HEK293 (cell line): ENCODE data around the gene FBN2.

ENCODE experiments used
- KLF10 ChIP-seq: fragments of 450-650 bp; IDR thresholded peaks from 2 replicates; pipeline ENCODE4 v1.5.1; 2018; ENCODE audit warnings: missing biosample characterization, mild to moderate bottlenecking, missing genetic modification characterization
- SETDB1 ChIP-seq: IDR thresholded peaks from one replicate; pipeline ENCODE4 v1.6.1; 2017; ENCODE audit warnings: mild to moderate bottlenecking, low read length, moderate library complexity, mixed read lengths; ENCODE audit not compliant: insufficient read length
- ZBTB21 ChIP-seq: fragments of 450-650 bp; formaldehyde crosslinking; IDR thresholded peaks from 2 replicates; pipeline ENCODE4 v1.5.1; 2017; ENCODE audit warnings: missing biosample characterization, missing genetic modification characterization
- ZNF202 ChIP-seq: fragments of 450-650 bp; formaldehyde crosslinking; IDR thresholded peaks from 2 replicates; pipeline ENCODE4 v1.5.1; 2016; ENCODE audit warnings: missing biosample characterization, missing genetic modification characterization, borderline replicate concordance
- ZNF274 ChIP-seq, 2 experiments: fragments of 200-500 bp in 1 of 2; fragments of 450-650 bp in 1 of 2; sonication (Bioruptor generic) in 1 of 2; formaldehyde crosslinking in 1 of 2; IDR thresholded peaks; 2 replicates each; pipeline versions ENCODE4 v1.5.1 to v1.6.1; 2014 to 2016; ENCODE audit warnings: borderline replicate concordance in 1 of 2, inconsistent platforms in 1 of 2, low read length in 1 of 2, missing biosample characterization in 1 of 2, missing genetic modification characterization in 1 of 2
- ZNF473 ChIP-seq: fragments of 450-650 bp; formaldehyde crosslinking; IDR thresholded peaks from 2 replicates; pipeline ENCODE4 v1.5.1; 2017; ENCODE audit warnings: missing biosample characterization, missing genetic modification characterization
- ZNF626 ChIP-seq: fragments of 450-650 bp; sonication (Bioruptor Pico); formaldehyde crosslinking; IDR thresholded peaks from 2 replicates; pipeline ENCODE4 v1.5.1; 2018; ENCODE audit warnings: missing biosample characterization, missing genetic modification characterization, inconsistent platforms
- ZNF768 ChIP-seq: fragments of 450-650 bp; formaldehyde crosslinking; IDR thresholded peaks from 2 replicates; pipeline ENCODE4 v1.5.1; 2018; ENCODE audit warnings: missing biosample characterization, mild to moderate bottlenecking, missing genetic modification characterization
- TF ChIP-seq, protein P1 (sequence below): fragments of 450-650 bp; formaldehyde crosslinking; IDR thresholded peaks from 2 replicates; pipeline ENCODE4 v1.5.1; 2016; ENCODE audit warnings: missing biosample characterization, missing genetic modification characterization
- TF ChIP-seq, protein P2 (sequence below): fragments of 450-650 bp; formaldehyde crosslinking; IDR thresholded peaks from 2 replicates; pipeline ENCODE4 v1.5.1; 2016; ENCODE audit warnings: missing biosample characterization, missing genetic modification characterization

- TF ChIP-seq, protein P1, sequence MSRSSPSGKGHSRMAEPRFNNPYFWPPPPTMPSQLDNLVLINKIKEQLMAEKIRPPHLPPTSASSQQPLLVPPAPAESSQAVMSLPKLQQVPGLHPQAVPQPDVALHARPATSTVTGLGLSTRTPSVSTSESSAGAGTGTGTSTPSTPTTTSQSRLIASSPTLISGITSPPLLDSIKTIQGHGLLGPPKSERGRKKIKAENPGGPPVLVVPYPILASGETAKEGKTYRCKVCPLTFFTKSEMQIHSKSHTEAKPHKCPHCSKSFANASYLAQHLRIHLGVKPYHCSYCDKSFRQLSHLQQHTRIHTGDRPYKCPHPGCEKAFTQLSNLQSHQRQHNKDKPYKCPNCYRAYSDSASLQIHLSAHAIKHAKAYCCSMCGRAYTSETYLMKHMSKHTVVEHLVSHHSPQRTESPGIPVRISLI: no peak
- TF ChIP-seq, protein P2, sequence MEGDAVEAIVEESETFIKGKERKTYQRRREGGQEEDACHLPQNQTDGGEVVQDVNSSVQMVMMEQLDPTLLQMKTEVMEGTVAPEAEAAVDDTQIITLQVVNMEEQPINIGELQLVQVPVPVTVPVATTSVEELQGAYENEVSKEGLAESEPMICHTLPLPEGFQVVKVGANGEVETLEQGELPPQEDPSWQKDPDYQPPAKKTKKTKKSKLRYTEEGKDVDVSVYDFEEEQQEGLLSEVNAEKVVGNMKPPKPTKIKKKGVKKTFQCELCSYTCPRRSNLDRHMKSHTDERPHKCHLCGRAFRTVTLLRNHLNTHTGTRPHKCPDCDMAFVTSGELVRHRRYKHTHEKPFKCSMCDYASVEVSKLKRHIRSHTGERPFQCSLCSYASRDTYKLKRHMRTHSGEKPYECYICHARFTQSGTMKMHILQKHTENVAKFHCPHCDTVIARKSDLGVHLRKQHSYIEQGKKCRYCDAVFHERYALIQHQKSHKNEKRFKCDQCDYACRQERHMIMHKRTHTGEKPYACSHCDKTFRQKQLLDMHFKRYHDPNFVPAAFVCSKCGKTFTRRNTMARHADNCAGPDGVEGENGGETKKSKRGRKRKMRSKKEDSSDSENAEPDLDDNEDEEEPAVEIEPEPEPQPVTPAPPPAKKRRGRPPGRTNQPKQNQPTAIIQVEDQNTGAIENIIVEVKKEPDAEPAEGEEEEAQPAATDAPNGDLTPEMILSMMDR (tag by site-specific recombination): no peak
- no peak for TF ChIP-seq SETDB1
- no peak for TF ChIP-seq KLF10 (tag by site-specific recombination)
- TF ChIP-seq ZBTB21 (tag by site-specific recombination): peak; percentile 72
- TF ChIP-seq ZNF274 (IDR thresholded peaks at IDR 0.05; ENCODE audit: low read length): no peak
- TF ChIP-seq ZNF274 (tag by site-specific recombination; IDR thresholded peaks at IDR 0.05; ENCODE audit: borderline replicate concordance): no peak
- no peak for TF ChIP-seq ZNF202 (tag by site-specific recombination)
- no peak for TF ChIP-seq ZNF626 (tag by site-specific recombination)
- no peak for TF ChIP-seq ZNF768 (tag by site-specific recombination)
- TF ChIP-seq ZNF473 (tag by site-specific recombination): no peak
These were observed 102.2 kb downstream of the FBN2 start for GRCh38 chr5:128435861-128436260.
